ENCODE measurements around the gene RFNG.

Gene RFNG

GRCh38 chr17:82094931-82095776, 43.5 kb upstream of the RFNG start:
- peaks cover 52% of the 10 kb centered on the region for H3K36me3 ChIP-seq (ENCODE audit: control insufficient read depth, low read depth, low read length)
- no peaks in the 10 kb centered on the region for H3K9me3 ChIP-seq (ENCODE audit: control insufficient read depth, low read depth, low read length)
- peaks cover 7% of the 10 kb centered on the region for H3K4me1 ChIP-seq (ENCODE audit: control insufficient read depth, low read depth, low read length)
- H3K9ac ChIP-seq (ENCODE audit: low read length): no peak overlapping the region
- no peak overlapping the region for H3K27ac ChIP-seq (ENCODE audit: low read length)
- no peak overlapping the region for H3K4me3 ChIP-seq (ENCODE audit: low read length)
- no peaks in the 10 kb centered on the region for H3K27me3 ChIP-seq (ENCODE audit: control insufficient read depth, insufficient read depth, low read length)

GRCh38 chr17:82092995-82093751, 41.6 kb upstream of the RFNG start:
- Histone ChIP-seq H3K4me1 (ENCODE audit: control insufficient read depth, low read depth, low read length) (no peaks in the 10 kb centered on the region), H3K36me3 (ENCODE audit: control insufficient read depth, low read depth, low read length) (peaks cover 72% of the 10 kb centered on the region), H3K4me3 (ENCODE audit: low read length) (no peak overlapping the region), H3K9me3 (ENCODE audit: control insufficient read depth, low read depth, low read length) (no peaks in the 10 kb centered on the region), H3K27ac (ENCODE audit: low read length) (no peak overlapping the region), H3K27me3 (ENCODE audit: control insufficient read depth, insufficient read depth, low read length) (no peaks in the 10 kb centered on the region), H3K9ac (ENCODE audit: low read length) (no peak overlapping the region)

- Histone ChIP-seq H3K9me3 (ENCODE audit: control insufficient read depth, low read depth, low read length) (no peaks in the 10 kb centered on the region), H3K9ac (ENCODE audit: low read length) (no peak overlapping the region), H3K27me3 (ENCODE audit: control insufficient read depth, insufficient read depth, low read length) (no peaks in the 10 kb centered on the region), H3K36me3 (ENCODE audit: control insufficient read depth, low read depth, low read length) (peaks cover 77% of the 10 kb centered on the region), H3K27ac (ENCODE audit: low read length) (no peak overlapping the region), H3K4me3 (ENCODE audit: low read length) (no peak overlapping the region), H3K4me1 (ENCODE audit: control insufficient read depth, low read depth, low read length) (no peaks in the 10 kb centered on the region)
These were observed 41.0 kb upstream of the RFNG start for GRCh38 chr17:82092628-82092994.

- Histone ChIP-seq H3K9ac (ENCODE audit: low read length) (no peak overlapping the region), H3K36me3 (ENCODE audit: control insufficient read depth, low read depth, low read length) (peaks cover 82% of the 10 kb centered on the region), H3K4me1 (ENCODE audit: control insufficient read depth, low read depth, low read length) (no peaks in the 10 kb centered on the region), H3K4me3 (ENCODE audit: low read length) (no peak overlapping the region), H3K27me3 (ENCODE audit: control insufficient read depth, insufficient read depth, low read length) (no peaks in the 10 kb centered on the region), H3K9me3 (ENCODE audit: control insufficient read depth, low read depth, low read length) (no peaks in the 10 kb centered on the region), H3K27ac (ENCODE audit: low read length) (no peak overlapping the region)
These were observed 40.5 kb upstream of the RFNG start for GRCh38 chr17:82092094-82092586.

GRCh38 chr17:82091264-82092066, 39.9 kb upstream of the RFNG start:
- no peaks in the 10 kb centered on the region for H3K4me1 ChIP-seq (ENCODE audit: control insufficient read depth, low read depth, low read length)
- no peaks in the 10 kb centered on the region for H3K9me3 ChIP-seq (ENCODE audit: control insufficient read depth, low read depth, low read length)
- H3K36me3 ChIP-seq (ENCODE audit: control insufficient read depth, low read depth, low read length): peaks cover 89% of the 10 kb centered on the region
- no peak overlapping the region for H3K27ac ChIP-seq (ENCODE audit: low read length)
- H3K4me3 ChIP-seq (ENCODE audit: low read length): no peak overlapping the region
- H3K9ac ChIP-seq (ENCODE audit: low read length): no peak overlapping the region
- no peaks in the 10 kb centered on the region for H3K27me3 ChIP-seq (ENCODE audit: control insufficient read depth, insufficient read depth, low read length)

- Histone ChIP-seq H3K36me3 (ENCODE audit: control insufficient read depth, low read depth, low read length) (peaks cover 91% of the 10 kb centered on the region), H3K4me3 (ENCODE audit: low read length) (no peak overlapping the region), H3K9me3 (ENCODE audit: control insufficient read depth, low read depth, low read length) (no peaks in the 10 kb centered on the region), H3K4me1 (ENCODE audit: control insufficient read depth, low read depth, low read length) (no peaks in the 10 kb centered on the region), H3K27me3 (ENCODE audit: control insufficient read depth, insufficient read depth, low read length) (no peaks in the 10 kb centered on the region), H3K9ac (ENCODE audit: low read length) (no peak overlapping the region), H3K27ac (ENCODE audit: low read length) (no peak overlapping the region)
These were observed 39.1 kb upstream of the RFNG start for GRCh38 chr17:82090549-82091263.

GRCh38 chr17:82089723-82090548, 38.3 kb upstream of the RFNG start:
- no peaks in the 10 kb centered on the region for H3K27me3 ChIP-seq (ENCODE audit: control insufficient read depth, insufficient read depth, low read length)
- H3K36me3 ChIP-seq (ENCODE audit: control insufficient read depth, low read depth, low read length): peaks cover 91% of the 10 kb centered on the region
- H3K9ac ChIP-seq (ENCODE audit: low read length): no peak overlapping the region
- no peaks in the 10 kb centered on the region for H3K4me1 ChIP-seq (ENCODE audit: control insufficient read depth, low read depth, low read length)
- no peaks in the 10 kb centered on the region for H3K9me3 ChIP-seq (ENCODE audit: control insufficient read depth, low read depth, low read length)
- no peak overlapping the region for H3K4me3 ChIP-seq (ENCODE audit: low read length)
- no peak overlapping the region for H3K27ac ChIP-seq (ENCODE audit: low read length)

GRCh38 chr17:82088838-82089722, 37.5 kb upstream of the RFNG start:
- Histone ChIP-seq H3K9ac (ENCODE audit: low read length) (no peak overlapping the region), H3K27me3 (ENCODE audit: control insufficient read depth, insufficient read depth, low read length) (no peaks in the 10 kb centered on the region), H3K9me3 (ENCODE audit: control insufficient read depth, low read depth, low read length) (no peaks in the 10 kb centered on the region), H3K36me3 (ENCODE audit: control insufficient read depth, low read depth, low read length) (peaks cover 95% of the 10 kb centered on the region), H3K4me3 (ENCODE audit: low read length) (no peak overlapping the region), H3K27ac (ENCODE audit: low read length) (no peak overlapping the region), H3K4me1 (ENCODE audit: control insufficient read depth, low read depth, low read length) (no peaks in the 10 kb centered on the region)

- Histone ChIP-seq H3K4me3 (ENCODE audit: low read length) (no peak overlapping the region), H3K36me3 (ENCODE audit: control insufficient read depth, low read depth, low read length) (peaks cover 97% of the 10 kb centered on the region), H3K9me3 (ENCODE audit: control insufficient read depth, low read depth, low read length) (no peaks in the 10 kb centered on the region), H3K27me3 (ENCODE audit: control insufficient read depth, insufficient read depth, low read length) (no peaks in the 10 kb centered on the region), H3K27ac (ENCODE audit: low read length) (no peak overlapping the region), H3K4me1 (ENCODE audit: control insufficient read depth, low read depth, low read length) (no peaks in the 10 kb centered on the region), H3K9ac (ENCODE audit: low read length) (no peak overlapping the region)
These were observed 36.6 kb upstream of the RFNG start for GRCh38 chr17:82087961-82088837.
